SK-MEL-5 (cell line): ENCODE data around the gene EPS15. TPM values are rescaled to one million over a fixed set of nuclear protein-coding genes. Genes with fewer than 3 reads are reported as not detected.
"Not testable (repeated sequence)": the region's sequence is repeated elsewhere in the genome, so short reads cannot be mapped to it uniquely, and the experiment has no call there.

Experiments
- DNase-seq: peaks from one replicate; pipeline ENCODE4 v3.0.0-alpha.2; 2016; ENCODE audit warnings: low read depth, low spot score
- in situ Hi-C: cut with HindIII; loops from 2 replicates; pipeline ENCODE4 v1.10.0; 2016; ENCODE audit warnings: low sequenced_read_pairs, high pct_unique_total_duplicates, low pct_unique_long_range_greater_than_20kb
- total RNA-seq: library from RNA; depleted of rRNA; stranded (reverse); fragments of >200 nt; shearing (Covaris generic); gene quantifications from 2 replicates; pipeline ENCODE4 v1.2.3, GENCODE V29; 2014

The EPS15 gene
- total RNA-seq, 1 experiment from 2014 or later: 46.4 TPM

GRCh38 chr1:51422367-51423072, 96.5 kb downstream of the EPS15 start:
- in situ Hi-C loops: no loop called here
- DNase-seq: no peak

- peak; percentile 82 for DNase-seq
- in situ Hi-C loops: no loop called here
Measured at GRCh38 chr1:51421964-51422363, 97.1 kb downstream of the EPS15 start.

- DNase-seq: no peak
Measured at GRCh38 chr1:51420867-51421627, 98.0 kb downstream of the EPS15 start.

GRCh38 chr1:51418384-51418959, 100.6 kb downstream of the EPS15 start:
- in situ Hi-C loops: no loop called here
- no peak for DNase-seq

More at GRCh38 chr1:51420867-51421627, 98.0 kb downstream of the EPS15 start:
- in situ Hi-C loops: no loop called here

GRCh38 chr1:51417496-51418383, 101.3 kb downstream of the EPS15 start:
- no peak for DNase-seq
- in situ Hi-C loops: no loop called here

- in situ Hi-C loops: no loop called here
- DNase-seq: no peak
Measured at GRCh38 chr1:51416910-51417309, 102.2 kb downstream of the EPS15 start.

- in situ Hi-C loops: no loop called here
Measured at GRCh38 chr1:51415963-51416362, 103.1 kb downstream of the EPS15 start.

GRCh38 chr1:51414811-51415210, 104.3 kb downstream of the EPS15 start:
- DNase-seq: no peak
- in situ Hi-C loops: no loop called here

More at GRCh38 chr1:51415963-51416362, 103.1 kb downstream of the EPS15 start:
- no peak for DNase-seq

- in situ Hi-C loops, DNase-seq: not testable (repeated sequence)
Measured at GRCh38 chr1:51411820-51412219, 107.2 kb downstream of the EPS15 start.

- in situ Hi-C loops: no loop called here
- DNase-seq: peak; percentile 7
Measured at GRCh38 chr1:51410568-51411460, 108.3 kb downstream of the EPS15 start.

- in situ Hi-C loops, DNase-seq: not testable (repeated sequence)
Measured at GRCh38 chr1:51409755-51410541, 109.1 kb downstream of the EPS15 start.

- no peak for DNase-seq
- in situ Hi-C loops: no loop called here
Measured at GRCh38 chr1:51392241-51392640, 126.8 kb downstream of the EPS15 start.

GRCh38 chr1:51390641-51391040, 128.4 kb downstream of the EPS15 start:
- DNase-seq, in situ Hi-C loops: not testable (repeated sequence)

GRCh38 chr1:51387288-51387687, 131.8 kb downstream of the EPS15 start:
- DNase-seq, in situ Hi-C loops: not testable (repeated sequence)

GRCh38 chr1:51386259-51386658, 132.8 kb downstream of the EPS15 start:
- DNase-seq, in situ Hi-C loops: not testable (repeated sequence)

- in situ Hi-C loops: no loop called here
- no peak for DNase-seq
Measured at GRCh38 chr1:51385776-51386175, 133.3 kb downstream of the EPS15 start.
